Stimulated activated CD4-positive, alpha-beta T cell treated with anti-CD3 and anti-CD28 coated beads, Interleukin-1b, Interleukin-23, amount 100 ng/mL, for 1 hour (primary cell): ENCODE measurements around the gene RPL37A.

Experiments used
- DNase-seq, 2 donors: peaks; one replicate each; pipeline ENCODE4 v3.0.0-alpha.2; 2020; ENCODE audit warnings: low read depth in 2 of 2

The RPL37A gene

DNA sequence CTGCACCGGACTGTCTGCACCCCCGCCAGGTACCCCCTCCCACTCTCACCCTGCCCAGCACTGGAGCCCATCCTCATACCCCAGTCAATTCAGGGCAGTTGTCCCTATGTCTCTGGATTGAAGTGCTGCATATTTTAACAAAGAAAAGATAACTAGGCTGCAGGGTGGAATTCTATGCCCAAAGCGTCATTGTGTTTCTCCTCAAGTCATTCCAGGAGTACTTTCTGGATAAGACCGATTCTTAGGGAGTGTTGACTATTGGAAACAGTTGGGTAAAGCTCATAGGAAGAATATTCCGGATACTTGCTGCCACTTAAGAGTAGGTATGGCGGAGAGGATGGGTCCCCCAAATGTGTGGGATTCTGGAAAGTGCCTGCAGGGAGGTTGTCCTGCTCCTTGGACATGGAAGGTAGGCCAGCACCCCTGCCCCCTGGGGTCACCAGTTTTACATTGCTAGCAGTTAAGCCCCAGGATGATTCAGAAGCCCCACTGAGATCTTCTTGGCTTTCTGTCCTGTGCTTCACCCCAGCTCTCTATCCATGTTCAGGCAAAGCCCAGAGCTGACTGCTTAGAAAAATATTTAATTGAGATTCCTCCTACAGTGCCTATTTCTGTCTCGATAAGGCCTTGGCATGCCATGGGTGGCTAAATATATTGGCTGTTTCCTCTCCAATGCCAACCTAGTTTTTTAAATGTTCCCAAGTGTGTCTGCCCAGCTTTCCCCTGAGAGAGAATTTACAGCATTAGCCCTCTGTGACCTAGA, 48.2 kb downstream of the RPL37A start:
- DNase-seq: no peak

- no peak for DNase-seq
Observed at GRCh38 chr2:216548901-216549331, 50.3 kb downstream of the RPL37A start.

DNA sequence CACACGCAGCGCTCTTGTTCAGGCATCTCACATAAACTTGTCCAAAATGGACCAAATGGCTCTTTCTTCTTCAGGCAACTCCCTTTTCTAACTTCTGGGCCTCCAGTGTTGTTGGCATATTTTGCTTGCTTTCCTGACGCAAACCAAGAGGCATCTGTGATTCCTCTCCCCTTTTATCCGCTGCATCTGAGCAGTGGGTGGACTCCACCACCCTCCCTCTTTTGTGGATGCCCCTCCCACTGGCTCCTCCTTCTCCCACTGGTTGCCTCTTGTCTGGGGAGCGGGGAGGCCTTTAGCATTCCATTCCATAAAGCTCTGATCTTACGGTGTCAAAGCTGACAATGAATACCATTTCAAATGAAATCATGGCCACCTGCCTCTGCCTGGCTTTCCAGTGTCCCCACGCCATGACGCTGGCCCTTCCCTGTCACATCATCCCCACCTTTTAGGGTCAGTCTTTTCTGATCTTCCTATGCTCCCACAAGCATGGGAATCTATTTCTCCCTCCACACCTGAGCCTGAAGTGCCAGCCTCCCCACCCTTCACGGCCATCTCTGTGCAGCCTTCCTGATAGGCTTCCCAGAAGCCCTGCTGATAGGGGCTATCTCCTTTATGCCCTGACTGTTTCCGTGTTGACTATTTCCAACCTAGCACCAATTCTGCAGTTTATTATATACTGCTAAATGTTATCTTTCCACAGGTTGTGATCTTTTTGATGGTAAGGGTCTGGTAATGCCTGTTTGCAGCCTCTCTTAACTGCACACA, 51.5 kb downstream of the RPL37A start:
- DNase-seq: no peak

DNA sequence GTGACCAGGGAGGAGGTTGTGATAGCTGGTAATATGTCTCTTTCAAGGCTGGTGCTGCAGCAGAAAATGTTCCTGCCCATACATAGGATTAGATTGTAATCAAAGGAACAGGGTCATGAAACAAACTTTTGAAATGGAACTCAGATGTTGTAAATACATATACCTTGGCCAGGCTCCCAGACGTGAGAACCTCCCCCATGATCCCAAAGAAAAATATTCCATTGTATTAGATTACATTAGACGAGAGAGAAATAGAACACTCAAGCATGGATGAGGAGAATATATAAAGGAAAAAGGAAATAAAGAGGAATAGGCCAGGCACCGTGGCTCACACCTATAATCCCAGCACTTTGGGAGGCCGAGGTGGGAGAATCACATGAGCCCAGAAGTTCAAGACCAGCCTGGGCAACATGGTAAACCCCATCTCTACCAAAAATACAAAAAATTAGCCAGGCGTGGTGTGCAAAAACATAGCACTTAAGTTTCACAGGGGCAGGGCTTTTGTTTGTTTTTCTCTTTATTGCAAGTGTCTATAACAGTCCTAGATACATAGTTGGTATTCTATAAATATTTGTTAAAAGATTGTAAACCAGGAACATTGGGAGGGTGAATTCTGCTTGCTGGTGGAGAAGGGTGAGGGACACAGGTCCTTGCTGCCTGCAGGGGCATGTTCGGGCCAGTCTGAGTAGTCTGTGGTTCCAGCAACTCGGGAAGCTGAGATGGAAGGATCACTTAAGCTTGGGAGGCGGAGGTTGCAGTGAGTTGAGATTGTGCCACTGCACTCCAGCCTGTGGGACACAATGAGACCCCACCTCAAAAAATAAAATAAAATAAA, 52.8 kb downstream of the RPL37A start:
- DNase-seq: no peak

GRCh38 chr2:216553093-216553478, 54.4 kb downstream of the RPL37A start:
- DNase-seq: no peak
